ENCODE data around the gene FBXL14.
"Not testable (repeated sequence)": the region's sequence is repeated elsewhere in the genome, so short reads cannot be mapped to it uniquely, and the experiment has no call there.

Gene FBXL14

DNA sequence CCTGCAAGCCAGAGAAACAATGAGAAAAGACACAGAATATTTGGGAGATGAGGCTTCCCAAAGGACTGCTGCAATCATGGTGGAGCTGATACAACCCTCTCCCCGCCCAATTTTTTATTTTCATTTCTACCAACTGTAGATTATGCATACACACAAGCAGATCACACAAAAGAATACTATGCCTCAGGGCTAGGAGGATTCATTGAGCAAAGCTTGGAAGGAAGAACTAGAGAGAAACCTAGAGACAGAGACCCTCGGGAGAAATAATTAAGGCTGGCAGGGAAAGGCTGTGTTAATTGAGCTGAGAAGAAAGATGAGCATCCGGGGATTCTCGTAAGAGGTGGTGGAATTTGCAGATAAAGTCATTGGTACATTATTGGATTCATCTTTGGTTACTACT lies 24.8 kb upstream of the FBXL14 start:
- no peak for DNase-seq (ENCODE audit: low spot score)

DNA sequence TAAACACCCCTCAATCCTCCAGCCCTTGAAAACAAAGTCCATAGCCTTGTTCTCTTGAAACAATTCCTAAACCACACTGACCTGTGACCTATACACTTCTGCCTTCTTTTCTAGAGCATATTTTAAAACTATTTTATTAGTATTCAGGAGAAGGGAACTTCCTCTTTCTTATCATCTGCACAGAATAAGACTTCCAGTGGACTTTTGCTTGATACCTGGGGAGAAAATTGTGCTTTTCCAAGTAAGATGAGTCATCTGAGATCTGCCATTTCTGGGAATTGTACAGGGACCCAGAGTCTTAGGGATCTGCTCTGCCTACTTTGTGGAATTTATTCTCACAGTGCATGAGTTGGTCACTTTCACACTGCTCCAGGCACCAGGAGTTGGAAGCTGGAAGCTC lies 24.1 kb upstream of the FBXL14 start:
- DNase-seq (ENCODE audit: low spot score) = no peak

DNA sequence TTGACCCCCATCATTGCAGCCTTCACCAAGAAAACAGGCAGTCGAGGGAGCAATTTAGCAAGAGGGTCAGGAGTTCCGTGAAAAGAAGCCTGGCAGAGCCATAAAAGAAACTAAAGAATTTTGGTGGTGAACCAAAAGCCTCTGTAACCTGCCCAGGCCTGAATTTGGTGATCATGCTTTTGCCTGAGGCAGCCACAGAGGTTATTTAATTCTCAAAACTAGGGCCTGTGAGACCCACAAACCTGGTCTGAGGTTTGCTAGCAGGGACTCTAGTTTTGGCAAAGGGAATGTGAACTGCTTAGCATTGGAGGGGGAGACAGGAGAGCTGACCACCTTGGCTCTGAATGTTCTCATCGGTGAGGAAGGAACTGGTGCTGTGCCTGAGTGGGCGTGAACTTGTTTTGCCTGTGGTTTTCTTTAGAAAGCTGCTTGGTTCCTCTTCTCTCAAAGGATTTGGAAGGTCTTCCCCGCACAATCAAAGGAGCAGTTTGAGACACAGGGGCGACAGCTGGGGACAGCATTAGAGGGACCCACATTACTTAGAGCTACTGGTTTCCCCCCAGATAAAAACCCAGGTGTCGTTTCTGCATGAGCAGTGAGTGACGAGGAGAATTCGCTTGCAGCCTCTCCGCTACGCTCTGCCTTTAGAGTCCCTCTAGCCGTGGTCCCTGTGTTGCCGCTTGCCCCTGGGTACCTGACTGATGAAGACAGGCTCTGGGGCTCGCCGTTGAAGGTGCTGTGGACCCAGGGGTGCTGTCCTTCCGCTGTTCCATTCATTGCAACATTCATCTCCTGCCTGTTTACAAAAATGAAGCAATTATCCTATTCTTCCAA lies 22.1 kb upstream of the FBXL14 start:
- DNase-seq (ENCODE audit: low spot score) = no peak

DNA sequence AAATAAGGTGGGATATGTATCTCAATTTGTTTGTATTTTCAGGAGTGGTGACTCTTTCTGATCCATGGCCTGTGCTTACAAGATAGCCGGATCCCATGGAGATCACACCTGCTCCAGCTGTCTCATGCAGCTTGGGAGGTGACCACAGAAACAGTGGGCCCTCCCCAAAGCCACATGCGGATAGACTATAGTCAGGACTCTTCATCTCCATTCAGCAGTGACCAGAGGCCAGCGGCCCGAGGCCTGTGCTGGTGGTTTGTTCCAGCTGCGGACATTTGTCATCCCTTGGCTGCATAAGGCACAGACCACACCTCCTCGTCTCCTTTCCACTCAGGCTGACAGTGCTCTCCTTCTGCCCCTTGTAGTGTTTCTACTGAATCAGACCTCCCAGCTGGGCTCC lies 20.0 kb upstream of the FBXL14 start:
- no peak for DNase-seq (ENCODE audit: low spot score)

DNA sequence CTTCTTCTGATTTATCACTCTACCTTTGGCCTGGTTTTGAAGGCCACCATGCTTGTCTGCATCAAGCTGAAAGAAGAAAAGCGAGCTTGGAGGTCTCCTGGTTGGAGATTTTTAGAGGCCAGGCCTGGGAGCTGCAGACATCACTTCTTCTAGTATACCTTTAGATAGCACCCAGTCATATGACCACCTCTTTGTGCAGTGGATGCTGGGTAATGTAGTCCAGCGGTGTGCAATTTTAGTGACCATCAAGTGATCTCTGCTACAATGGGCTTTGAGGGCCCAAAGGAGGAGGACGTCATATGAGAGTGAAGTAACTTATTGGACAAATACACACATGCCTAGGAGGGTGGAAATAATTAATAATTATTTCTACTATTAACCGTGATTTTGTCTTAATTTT lies 19.5 kb upstream of the FBXL14 start:
- DNase-seq (ENCODE audit: low spot score) = no peak

DNA sequence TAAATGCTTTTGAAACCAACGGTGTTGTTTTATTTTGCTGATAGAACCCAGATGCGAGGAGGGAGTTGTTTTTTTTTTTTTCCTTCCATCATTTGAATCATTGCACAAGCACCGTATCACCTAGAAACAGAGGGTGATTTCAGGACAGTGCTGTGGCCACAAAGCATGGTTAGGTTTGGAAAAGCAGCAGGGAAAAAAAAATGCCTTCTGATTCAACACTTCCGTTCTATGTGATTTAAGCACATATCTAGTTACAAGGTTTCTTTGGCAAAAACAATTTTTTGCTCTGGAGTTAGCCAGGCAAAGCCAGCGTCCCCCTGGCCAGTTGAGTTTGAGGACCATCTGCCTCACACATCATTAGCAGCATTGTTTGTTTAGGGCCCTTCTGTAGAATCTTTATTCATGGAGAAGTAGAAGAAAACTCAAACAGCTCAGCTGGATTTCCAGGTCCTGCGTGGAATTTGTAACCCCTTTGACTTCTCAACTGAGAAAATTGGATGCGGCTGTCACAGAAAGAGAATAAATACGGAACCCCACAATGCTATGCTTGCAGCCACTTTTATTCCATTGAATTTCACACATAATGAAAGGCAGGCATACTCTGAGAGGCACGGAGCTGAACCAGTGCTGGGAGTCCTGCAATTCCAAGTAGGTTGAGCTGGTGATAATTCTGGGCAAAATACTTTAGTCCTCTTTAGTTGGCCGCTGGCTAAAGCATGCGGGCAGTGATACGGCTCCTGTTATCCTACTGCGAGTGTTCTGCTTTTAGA lies 17.6 kb upstream of the FBXL14 start:
- DNase-seq (ENCODE audit: low spot score) = no peak

DNA sequence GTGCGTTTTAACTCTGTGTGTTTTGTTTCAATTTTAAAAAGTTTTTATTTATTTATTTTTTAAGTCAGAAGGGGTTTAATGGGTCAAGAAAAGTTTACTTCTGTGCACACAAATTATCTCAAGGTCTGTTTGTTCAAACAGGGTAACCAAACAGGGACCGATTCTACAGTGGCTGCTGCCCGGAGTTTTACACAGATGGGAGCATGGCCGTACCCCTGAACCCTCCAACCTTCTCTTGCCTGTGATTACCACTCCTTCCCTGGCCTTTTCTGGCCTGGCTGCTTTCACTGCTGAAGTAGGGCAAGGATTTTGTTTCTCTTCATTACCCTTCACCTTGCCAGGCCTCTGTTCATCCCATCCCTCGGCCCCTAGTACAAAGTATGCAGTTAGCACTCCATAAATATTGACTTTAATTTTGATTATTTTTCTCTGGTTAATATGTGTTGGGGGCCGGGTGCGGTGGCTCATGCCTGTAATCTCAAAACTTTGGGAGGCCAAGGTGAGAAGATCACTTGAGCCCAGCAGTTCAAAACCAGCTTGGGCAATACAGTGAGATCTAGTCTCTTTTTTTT lies 15.8 kb upstream of the FBXL14 start:
- no peak for DNase-seq (ENCODE audit: low spot score)

DNA sequence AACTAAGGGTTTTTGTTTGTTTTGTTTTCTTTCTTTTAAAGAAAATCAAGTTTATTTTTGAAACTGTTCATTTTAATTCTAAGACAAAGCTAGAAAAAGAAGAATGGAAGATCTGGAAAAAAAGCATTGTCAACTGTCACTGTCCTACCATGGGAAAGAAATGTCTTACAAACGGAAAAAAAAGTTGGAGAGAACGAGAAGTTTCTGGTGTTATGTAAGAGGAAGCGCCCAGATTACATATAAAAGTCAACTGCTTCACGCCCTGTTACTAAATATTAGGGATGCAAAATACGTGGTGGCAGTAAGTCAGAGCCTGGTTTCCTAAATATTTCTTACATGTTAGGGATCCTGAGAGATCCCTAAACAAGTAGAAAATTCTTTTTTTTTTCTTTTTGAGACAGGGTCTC lies 14.3 kb upstream of the FBXL14 start:
- DNase-seq (ENCODE audit: low spot score) = no peak

DNA sequence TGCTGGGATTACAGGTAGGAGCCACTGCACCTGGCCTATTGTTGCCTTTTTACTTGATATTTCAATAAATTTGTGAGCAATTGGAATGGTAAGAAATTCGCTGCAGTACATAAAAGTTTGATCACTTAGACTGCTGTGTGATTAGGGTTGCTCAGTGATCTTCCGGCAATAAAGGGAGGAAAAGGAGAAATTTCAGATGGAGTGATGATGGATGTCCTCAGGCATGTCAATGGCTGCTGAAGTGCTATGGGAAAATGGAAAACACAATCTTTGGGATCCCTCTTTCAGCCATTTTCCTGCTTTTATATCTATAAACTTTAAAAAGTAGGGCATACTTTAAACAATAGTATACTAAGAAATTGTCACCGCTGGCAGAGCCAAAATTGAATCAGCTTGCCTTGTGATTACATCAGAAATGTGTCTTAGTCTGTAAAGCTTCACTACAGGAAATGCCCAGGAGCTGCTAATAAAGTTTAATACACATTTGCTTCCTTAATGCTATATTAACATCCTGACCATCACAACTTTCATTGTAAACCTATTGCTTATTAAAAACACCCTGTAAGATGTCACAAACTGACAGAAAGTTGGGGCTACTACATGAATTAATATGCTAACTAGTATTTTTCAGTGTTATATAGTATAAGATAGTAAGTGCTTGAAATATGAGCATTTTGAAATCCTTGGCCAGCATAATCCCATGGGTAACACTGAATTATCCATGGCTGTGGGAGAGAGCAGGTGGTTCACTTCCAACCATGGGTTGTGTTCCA lies 13.7 kb upstream of the FBXL14 start:
- no peak for DNase-seq (ENCODE audit: low spot score)

DNA sequence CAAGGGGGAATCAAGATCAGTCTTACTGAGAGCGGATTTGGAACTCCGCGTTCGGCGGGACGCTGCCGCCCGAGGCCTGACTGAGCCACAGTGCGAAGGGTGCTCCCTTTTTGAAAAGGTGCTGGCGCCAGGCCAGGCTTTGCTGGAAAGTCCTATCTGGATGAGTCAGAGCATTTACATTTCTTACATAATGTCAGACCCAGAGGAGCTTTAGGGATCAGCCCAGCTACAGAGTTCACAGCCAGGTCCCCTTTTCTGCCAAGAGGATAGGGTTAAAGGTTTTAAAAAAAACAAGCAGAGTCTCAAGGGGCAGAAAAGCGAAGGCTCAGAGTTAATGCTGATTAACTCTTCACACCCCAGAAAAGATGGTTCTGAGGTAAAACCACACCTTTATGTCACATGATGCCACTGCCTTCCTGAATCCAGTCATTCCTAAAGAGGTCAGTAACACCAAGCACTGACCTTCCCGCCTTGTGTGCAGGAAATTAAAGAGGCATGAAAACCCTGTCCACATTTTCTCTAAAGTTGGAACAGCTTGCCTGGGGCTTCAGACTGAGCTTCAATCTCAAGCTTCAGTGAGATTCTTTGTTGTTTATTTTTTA lies 11.7 kb upstream of the FBXL14 start:
- peak; percentile 23 for DNase-seq (ENCODE audit: low spot score)

DNA sequence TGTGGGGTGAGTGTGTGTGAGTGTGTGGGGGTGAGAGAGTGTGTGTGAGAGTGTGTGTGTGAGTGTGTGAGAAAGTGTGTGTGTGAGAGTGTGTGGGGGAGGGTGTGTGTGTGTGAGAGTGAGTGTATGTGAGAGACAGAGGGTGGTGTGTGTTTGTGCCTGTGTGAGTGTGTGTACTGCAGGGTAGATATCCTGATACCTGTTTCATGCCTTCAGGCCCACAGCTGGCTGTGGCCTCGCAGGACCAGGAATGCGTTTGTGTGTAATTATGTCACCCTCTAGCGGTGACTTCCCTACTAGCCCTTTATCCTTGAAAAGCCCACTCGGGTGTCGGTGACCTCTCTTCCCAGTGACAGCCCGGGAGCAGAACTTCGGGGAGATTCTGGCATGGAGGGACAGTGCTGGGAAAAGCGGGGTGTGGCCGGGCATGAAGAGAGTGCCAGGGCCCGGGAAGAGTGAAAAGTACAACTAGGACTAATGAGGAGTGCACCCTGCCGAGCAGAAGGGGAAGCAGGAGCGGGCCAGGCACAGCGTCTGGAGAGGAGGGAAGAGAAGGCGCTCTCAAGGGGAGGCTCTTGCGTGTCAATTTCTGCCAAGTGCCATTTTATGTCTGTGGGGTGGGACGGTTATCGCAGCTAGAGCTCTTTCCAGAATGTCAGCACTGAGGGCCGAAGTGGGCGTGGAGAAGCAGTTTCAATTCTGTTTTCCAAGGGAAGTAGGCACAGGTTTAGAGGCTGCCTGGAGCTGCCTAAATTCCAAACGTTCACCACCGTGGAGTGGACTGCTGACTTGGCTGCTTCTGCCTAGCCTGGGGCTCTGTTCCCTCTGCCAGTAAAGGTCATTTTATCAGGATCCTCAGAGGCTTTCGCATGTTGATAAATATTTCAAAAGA lies 11.0 kb upstream of the FBXL14 start:
- peak; percentile 70 for DNase-seq (ENCODE audit: low spot score)

DNA sequence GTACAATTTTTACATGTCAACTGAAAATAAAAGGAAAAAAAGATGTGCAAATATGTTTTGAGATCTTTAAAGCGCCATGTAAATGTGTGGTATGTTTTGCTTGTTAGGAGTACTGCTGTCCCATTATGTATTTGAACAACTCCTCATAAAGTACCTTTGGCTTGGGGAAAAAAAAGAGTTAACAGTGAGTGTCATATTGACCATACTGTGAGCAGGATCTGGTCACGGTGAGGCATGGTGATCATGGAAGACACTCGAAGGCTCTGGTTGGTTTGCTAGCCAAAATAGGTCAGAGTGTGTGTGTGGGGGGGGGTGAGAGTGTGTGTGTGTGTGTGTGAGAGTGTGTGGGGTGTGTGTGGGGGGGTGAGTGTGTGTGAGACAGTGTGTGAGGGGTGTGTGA lies 10.1 kb upstream of the FBXL14 start:
- DNase-seq (ENCODE audit: low spot score) = no peak

DNA sequence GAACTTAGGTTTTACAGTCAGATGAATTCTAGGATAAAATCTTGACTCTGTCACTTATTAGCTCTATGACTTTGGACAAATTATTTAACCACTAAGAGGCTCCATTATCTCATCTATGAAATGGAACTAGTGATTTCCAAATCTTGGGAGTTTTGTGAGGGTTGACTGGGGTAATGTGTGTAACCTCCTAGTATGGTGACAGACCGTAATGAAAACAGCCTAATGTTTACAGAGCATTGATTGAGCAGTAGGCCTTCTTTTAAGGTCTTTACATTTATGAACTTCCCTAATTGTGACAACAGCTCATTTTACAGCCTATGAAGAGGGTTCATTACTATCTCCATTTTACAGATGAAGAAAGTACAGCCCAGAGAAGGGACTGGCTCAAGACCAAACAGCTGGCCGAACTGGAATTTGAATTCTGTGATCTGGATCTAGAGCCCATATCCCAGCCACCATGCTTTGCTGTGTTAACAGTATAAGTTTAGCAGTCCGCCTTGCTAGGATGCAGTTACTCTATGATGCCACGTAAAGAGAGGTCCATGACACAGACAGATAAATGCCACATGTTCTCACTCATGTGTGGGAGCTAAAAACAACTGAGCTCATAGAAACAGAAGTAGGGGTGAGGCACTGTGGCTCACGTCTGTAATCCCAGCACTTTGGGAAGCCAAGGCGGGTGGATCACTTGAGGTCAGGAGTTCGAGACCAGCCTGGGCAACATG lies 9.1 kb upstream of the FBXL14 start:
- no peak for DNase-seq (ENCODE audit: low spot score)

DNA sequence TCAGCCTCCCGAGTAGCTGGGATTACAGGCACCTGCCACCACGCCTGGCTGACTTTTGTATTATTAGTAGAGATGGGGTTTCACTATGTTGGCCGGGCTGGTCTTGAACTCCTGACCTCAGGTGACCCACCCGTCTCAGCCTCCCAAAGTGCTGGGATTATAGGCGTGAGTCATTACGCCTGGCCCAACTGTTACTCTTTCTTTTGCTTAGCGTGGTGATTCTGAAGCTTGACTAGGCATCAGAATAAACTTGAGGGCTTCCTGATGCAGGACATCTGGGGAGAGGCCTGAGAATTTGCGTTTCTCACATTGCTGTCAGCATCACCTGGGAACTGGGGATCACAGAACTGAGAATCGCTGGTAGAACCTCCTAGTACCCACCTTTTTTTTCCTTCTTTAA lies 8.3 kb upstream of the FBXL14 start:
- not testable (repeated sequence) for DNase-seq (ENCODE audit: low spot score)

DNA sequence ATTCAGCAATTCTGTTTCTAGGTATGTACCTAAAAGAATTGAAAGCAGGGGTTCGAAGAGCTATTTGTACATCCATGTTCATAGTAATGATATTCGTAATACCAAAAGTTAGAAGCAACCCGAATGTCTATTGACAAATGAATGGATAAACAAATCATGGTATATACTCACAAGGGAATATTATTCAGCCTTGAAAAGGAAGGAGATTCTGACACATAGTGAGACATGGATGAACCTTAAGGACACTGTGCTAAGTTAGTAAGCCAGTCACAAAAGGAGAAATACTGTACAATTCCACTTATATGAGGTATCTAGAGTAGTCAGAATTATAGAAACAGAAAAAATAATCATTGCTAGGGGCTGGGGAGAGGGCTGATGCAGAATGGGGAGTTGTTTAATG lies 4.4 kb upstream of the FBXL14 start:
- no peak for DNase-seq (ENCODE audit: low spot score)

DNA sequence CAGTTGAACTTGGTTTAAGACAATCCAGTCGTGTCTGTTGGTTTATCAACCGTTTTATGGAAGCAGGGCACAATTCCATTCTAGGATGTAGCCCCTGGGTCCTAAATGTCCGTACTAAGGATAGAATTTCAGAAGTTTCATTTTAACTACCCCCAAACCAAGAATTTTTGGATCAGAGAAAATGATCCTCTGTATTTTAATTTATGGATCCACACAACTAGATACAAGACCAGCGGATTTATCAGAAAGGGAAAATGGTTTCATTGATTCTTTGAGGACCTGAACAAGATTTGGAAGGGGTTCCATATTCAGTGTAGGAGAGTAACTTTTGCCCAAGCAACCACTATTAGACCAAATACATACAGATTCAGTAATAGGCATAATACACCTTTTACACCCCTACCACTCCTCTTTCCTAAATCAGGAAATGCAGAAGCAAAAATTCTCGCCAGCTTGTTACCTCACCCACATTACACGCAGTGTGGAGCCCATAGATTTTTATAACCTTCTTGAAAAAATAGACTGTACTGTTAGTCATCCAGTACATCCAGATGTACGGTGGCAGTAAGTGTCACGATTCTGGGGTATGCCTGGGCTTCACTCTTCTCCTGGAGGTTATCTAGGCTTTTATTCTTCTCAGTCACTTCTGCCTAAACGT lies 1.4 kb upstream of the FBXL14 start:
- no peak for DNase-seq (ENCODE audit: low spot score)

DNA sequence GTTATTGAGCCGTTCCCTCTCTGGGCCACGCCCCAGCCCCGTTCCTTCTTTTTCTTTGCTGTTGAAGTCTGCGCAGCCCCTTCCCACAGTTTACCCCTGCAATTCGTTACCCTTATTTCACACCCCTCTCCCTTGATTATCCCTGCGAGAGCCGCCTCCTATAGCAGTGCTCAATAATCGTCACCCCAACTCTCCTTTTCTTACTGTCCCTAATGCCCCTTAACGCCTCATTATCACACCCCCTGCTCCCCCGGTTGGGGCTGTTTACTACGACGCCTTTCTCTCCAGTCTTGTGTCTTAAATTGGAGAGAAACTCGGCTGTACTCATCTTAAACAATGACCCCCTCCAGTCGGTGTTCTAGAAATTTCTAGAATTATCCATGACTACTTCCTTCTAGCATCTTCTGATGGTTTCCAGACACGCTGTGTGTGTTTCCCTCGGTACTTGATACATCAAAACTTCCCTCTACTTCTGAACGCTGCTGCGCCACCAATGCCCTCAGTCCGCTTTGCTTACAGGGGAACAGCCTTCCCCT lies 713 bp upstream of the FBXL14 start:
- no peak for DNase-seq (ENCODE audit: low spot score)

DNA sequence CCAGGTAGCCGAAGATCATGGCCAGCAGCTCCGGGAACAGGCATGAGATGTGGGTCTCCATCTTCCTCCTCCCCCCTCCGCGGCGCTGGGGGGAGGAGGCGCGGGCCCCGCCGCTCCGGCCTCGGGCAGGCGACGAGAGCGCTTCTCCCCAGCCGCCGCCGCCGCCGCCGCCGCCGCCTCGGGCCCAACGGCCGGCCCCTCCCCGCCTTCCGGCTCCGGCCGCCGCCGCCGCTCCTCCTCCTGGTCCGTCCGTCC lies 448 bp downstream of the FBXL14 start:
- DNase-seq (ENCODE audit: low spot score) = no peak

DNA sequence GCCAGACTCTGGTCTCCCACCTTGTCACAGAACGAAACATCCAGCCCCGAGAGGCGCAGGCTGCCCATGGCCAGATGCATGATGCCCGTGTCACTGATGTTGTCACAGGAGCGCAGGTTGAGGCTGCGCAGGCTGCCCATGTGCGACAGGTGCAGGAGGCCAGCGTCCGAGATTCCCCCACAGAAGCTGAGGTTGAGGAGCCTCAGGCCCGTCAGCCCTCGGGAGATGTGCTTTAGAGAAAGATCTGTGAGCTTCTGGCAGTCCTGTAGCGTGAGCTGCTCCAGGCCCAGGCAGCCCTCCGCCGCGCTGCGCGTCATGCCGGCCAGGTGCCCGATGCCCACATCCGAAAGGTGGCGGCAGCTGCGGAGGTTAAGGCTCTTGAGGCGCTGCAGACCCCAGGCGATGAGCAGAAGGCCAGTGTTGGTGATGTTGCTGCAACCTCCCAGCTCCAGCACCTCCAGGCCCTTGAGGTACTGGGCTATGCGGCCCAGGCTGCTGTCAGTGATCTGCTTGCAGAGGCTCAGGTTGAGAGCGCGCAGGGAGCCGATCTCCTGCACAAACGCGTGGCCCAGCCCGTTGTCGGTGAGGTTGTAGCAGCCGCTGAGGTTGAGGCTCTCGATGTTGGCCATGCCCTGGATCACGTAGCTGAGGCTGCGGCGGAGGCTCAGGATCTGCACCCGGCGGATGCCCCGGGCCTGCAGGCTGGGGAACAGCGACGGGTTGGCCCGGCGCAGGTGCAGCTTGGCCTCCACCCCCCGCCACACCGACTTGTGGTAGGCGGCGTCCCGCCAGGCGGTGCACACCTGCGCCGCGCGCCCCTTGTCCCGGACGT lies 991 bp downstream of the FBXL14 start:
- no peak for DNase-seq (ENCODE audit: low spot score)
